Epithelial cell of esophagus (primary cell): Measurements from ENCODE around the gene HEATR9.
A peak's percentile ranks its signal among the peaks of the same experiment; 100 is the strongest.

Source experiments
- DNase-seq: peaks from one replicate; pipeline ENCODE4 v3.0.0; 2010; ENCODE audit warnings: low read depth
- H3K4me3 ChIP-seq: 2 replicates; pipeline ENCODE4 v1.5.1; 2011; ENCODE audit warnings: mild to moderate bottlenecking, low read length, control low read depth
- TF ChIP-seq, protein P1 (sequence below): IDR thresholded peaks from 2 replicates; pipeline ENCODE4 v1.5.1; 2011; ENCODE audit warnings: low read depth, mild to moderate bottlenecking, low read length, control low read depth, inconsistent platforms; ENCODE audit not compliant: insufficient read depth; ENCODE audit errors: missing control alignments

The HEATR9 gene

GRCh38 chr17:35809855-35810461 lies 58.7 kb downstream of the HEATR9 start:
- H3K4me3 ChIP-seq = peak overlapping the region; percentile 97
- TF ChIP-seq, protein P1, sequence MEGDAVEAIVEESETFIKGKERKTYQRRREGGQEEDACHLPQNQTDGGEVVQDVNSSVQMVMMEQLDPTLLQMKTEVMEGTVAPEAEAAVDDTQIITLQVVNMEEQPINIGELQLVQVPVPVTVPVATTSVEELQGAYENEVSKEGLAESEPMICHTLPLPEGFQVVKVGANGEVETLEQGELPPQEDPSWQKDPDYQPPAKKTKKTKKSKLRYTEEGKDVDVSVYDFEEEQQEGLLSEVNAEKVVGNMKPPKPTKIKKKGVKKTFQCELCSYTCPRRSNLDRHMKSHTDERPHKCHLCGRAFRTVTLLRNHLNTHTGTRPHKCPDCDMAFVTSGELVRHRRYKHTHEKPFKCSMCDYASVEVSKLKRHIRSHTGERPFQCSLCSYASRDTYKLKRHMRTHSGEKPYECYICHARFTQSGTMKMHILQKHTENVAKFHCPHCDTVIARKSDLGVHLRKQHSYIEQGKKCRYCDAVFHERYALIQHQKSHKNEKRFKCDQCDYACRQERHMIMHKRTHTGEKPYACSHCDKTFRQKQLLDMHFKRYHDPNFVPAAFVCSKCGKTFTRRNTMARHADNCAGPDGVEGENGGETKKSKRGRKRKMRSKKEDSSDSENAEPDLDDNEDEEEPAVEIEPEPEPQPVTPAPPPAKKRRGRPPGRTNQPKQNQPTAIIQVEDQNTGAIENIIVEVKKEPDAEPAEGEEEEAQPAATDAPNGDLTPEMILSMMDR = no peak
- peak; percentile 49 for DNase-seq

DNA sequence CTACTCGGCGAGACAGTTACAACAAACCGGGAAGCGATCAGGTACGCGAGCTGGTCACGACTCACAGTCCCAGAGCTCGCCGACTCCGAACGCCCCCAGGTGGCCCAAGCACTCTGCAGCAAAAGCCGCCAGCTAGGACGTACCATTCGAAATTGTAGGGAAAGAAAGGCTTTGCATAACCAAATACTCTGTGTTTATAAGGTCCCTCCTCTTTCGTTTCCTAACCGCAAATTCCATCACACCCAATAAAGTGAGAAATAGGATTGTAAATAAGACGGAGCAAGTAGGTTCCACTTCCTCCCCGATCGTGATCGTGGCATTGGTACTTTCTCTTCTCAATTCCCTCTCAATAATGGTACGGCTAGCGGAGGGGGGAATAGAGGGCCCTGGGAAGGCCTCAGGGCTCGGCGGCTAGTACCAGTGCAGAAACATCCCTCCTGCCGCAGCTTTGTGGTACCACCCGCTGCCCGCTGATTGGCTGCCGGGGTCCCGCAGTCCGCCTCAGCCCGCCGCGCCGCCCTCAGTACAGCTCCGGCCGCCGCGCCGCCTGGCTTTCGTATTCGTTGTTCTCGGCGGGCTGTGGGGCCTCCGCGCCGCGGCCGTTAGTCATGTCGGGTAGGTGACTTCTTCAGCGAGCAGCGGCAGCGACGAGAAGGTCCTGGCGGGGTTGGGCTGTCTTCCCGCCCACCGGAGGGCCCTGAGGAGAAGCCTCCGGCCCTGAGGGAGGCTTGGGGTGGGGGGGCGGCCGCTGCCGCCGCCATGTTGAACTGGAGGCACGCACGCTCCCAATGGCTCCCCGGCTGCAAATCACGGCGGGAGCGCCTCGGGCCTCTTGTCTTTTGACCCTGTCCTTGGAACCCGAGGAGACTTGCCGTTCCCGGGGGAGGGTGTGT lies 59.5 kb downstream of the HEATR9 start, which contains the start of gene TAF15:
Gene TAF15, plus strand, starts transcription at position 523 of the 893 bp plus-strand sequence. Its CDS starts 86 bp downstream, at position 609.
- H3K4me3 ChIP-seq = peak within 1 kb of the TSS; percentile 97
- TF ChIP-seq, protein P1 = peak; percentile 88
- DNase-seq = peak; percentile 99

DNA sequence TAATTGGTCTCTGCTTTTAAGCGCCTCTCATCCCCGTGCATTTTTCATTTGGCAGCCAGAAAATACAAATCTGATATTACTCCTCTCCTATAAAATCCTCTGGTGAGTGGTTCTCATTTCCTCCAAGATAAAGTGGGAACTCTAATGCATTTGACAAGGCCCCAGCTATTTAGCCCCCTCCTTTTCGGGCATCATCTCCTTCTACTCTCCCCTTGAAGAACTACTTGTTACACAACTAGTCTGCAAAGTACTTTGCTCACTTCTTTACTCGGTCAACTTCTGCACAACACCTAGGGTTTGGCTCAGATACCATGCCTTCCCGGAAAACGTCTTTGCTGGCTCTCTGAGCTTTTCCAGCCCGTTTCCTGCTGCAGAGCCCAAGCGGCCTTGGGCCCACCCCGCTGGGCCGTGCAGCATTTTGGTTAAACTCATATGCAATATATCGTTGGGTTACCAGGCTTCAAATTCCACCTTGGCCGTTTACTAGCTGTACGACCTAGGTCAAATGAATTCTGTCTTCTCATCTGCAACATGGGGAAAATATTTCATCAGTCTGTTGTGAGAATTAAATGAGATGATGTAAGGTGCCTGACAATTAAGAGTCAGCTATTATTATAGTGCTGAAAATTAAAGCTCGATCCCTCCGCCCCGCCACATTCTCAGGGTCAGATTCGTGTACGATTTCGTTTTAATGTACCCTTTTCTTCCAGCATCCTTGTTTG lies 60.3 kb downstream of the HEATR9 start:
- TF ChIP-seq, protein P1 = no peak
- DNase-seq = no peak
- peak overlapping the region; percentile 97 for H3K4me3 ChIP-seq

- no peak overlapping the region for H3K4me3 ChIP-seq
- no peak for DNase-seq
- TF ChIP-seq, protein P1 = no peak
Measured at GRCh38 chr17:35807371-35808144, 61.1 kb downstream of the HEATR9 start.
